ENCODE data around the gene BMPR1A. TPM values are rescaled to one million over a fixed set of nuclear protein-coding genes. Genes with fewer than 3 reads are reported as not detected.

The BMPR1A gene
- total and polyA plus RNA-seq, 2 of the 13 experiments (the other 11 are each of a cell fraction or from before 2014, with no cell fraction given) = 17.8 to 44.2 TPM

DNA sequence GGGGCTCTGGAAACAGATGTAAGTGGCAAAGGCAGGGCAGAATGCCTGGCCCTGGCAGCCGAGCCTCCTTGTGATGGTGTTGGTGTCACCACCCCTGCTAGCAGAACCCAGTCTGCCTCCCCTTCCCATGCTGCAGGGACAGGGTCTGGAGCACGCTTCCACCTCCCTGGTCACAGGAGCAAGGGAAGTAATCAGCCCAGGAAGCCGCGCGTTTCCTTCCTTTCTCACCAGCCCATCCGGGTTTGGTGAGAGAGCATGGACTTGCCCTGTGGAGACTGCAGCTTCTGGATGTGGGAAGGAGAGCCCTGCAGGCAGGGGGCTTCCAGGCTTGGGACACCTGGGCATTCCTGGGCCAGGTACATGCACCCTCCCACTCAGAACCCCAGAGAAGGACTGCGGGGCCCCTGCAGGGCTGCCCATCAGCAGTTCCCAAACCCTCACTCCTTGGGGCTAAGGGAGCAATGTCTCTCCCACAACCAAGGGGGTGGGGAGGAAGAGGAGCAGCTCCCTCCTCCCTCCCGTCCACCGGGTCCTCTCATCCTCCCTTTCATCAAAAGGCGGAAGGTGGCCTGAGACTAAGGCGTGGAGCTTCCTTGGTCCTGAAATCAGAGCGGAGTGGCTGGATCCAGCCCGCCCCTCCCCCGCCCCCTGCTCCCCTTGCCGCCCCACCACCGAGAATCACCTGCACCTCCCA, 199.2 kb downstream of the BMPR1A start:
- ChIA-PET CTCF (ENCODE audit: low intra/inter-chr PET ratio, low total read pairs) (no interaction called here), POLR2A (no interaction called here)
- in situ Hi-C loops (cut with HindIII; ENCODE audit: extremely low pct_ligation_motif_present, low pct_unique_long_range_greater_than_20kb) = no loop called here
- intact Hi-C loops (cut with micrococcal nuclease; ENCODE audit: unreplicated experiment) = no loop called here
- Histone ChIP-seq H3K9me3 (ENCODE audit: low read length) (no peaks in the 10 kb centered on the region), H3K4me2 (ENCODE audit: low read depth, low read length) (no peak overlapping the region), H3K27me3 (ENCODE audit: control insufficient read depth in 1 of 2, insufficient read depth in 2 of 2, low read length in 2 of 2) (peaks cover 6 to 56% of the 10 kb centered on the region in 2 experiments), H3K4me3 (replicated peaks in 1 of 3; ENCODE audit: insufficient read depth in 1 of 3, low read depth in 2 of 3, low read length in 3 of 3) (no peak overlapping the region), H3K36me3 (replicated peaks in 1 of 2; ENCODE audit: control insufficient read depth in 1 of 2, insufficient read depth in 2 of 2, low read length in 2 of 2) (no peaks in the 10 kb centered on the region), H3K27ac (ENCODE audit: extremely low read length, insufficient read depth, low read length) (no peak overlapping the region), H3K9ac (ENCODE audit: insufficient read depth, low read depth, low read length) (no peak overlapping the region), H3K4me1 (ENCODE audit: insufficient read depth, low read length) (peaks cover 54% of the 10 kb centered on the region), H4K20me1 (ENCODE audit: insufficient read depth, low read length) (no peaks in the 10 kb centered on the region), H2AFZ (ENCODE audit: low read length) (no peak overlapping the region), H3K79me2 (ENCODE audit: insufficient read depth, low read length) (no peaks in the 10 kb centered on the region)
- no TSS peak for BruUV-seq (replicated peaks)
- TF ChIP-seq, protein P1, sequence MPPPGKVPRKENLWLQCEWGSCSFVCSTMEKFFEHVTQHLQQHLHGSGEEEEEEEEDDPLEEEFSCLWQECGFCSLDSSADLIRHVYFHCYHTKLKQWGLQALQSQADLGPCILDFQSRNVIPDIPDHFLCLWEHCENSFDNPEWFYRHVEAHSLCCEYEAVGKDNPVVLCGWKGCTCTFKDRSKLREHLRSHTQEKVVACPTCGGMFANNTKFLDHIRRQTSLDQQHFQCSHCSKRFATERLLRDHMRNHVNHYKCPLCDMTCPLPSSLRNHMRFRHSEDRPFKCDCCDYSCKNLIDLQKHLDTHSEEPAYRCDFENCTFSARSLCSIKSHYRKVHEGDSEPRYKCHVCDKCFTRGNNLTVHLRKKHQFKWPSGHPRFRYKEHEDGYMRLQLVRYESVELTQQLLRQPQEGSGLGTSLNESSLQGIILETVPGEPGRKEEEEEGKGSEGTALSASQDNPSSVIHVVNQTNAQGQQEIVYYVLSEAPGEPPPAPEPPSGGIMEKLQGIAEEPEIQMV (CRISPR knock-in tag; IDR thresholded peaks at IDR 0.05; ENCODE audit: low read depth) = no peak
- TF ChIP-seq FOXO4 (CRISPR knock-in tag; conservative IDR thresholded peaks at IDR 0.05) = no peak
- TF ChIP-seq, protein P2, sequence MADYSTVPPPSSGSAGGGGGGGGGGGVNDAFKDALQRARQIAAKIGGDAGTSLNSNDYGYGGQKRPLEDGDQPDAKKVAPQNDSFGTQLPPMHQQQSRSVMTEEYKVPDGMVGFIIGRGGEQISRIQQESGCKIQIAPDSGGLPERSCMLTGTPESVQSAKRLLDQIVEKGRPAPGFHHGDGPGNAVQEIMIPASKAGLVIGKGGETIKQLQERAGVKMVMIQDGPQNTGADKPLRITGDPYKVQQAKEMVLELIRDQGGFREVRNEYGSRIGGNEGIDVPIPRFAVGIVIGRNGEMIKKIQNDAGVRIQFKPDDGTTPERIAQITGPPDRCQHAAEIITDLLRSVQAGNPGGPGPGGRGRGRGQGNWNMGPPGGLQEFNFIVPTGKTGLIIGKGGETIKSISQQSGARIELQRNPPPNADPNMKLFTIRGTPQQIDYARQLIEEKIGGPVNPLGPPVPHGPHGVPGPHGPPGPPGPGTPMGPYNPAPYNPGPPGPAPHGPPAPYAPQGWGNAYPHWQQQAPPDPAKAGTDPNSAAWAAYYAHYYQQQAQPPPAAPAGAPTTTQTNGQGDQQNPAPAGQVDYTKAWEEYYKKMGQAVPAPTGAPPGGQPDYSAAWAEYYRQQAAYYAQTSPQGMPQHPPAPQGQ (CRISPR knock-in tag; IDR thresholded peaks at IDR 0.05; ENCODE audit: borderline replicate concordance) = no peak
- no peak for TF ChIP-seq E2F5 (CRISPR knock-in tag; conservative IDR thresholded peaks at IDR 0.05)
- 43% methylated on average over 6 of the region's 16 CpGs for WGBS (ENCODE audit: low lambda C conversion rate)
- no peak for ATAC-seq
- no peak for FAIRE-seq
- DNase-seq (ENCODE audit: low spot score) = no peak

Measured in HepG2 (cell line).